HEK293 (cell line): ENCODE results near the gene CLRN1.

Experiments used
- CTCF ChIA-PET: fragments of 350-600 bp; formaldehyde crosslinking; extraction: SDS; loops from one replicate; lab custom pipeline; 2021; ENCODE audit warnings: antibody characterized with exemption; lab: Yijun Ruan, JAX
- POLR2A ChIA-PET: fragments of 300-600 bp; formaldehyde crosslinking; extraction: SDS; loops from one replicate; lab custom pipeline; 2020; ENCODE audit warnings: antibody characterized with exemption, inconsistent platforms; lab: Yijun Ruan, JAX
- H3K27ac ChIP-seq: fragments of 200-500 bp; sonication (Bioruptor generic); 2 replicates; pipeline ENCODE4 v1.5.1; 2014; ENCODE audit warnings: low read depth, low read length, control low read depth, inconsistent platforms; ENCODE audit errors: extremely low read depth
- H3K36me3 ChIP-seq, 2 experiments: fragments of 200-500 bp in 1 of 2; sonication (Bioruptor generic) in 1 of 2; 1 replicate in 1 of 2; 2 replicates in 1 of 2; pipeline ENCODE4 v1.5.1; 2014 to 2017; ENCODE audit warnings: inconsistent platforms in 2 of 2, low read length in 2 of 2; ENCODE audit not compliant: control insufficient read depth in 2 of 2, insufficient read depth in 1 of 2
- H3K4me1 ChIP-seq: fragments of 200-500 bp; sonication (Bioruptor generic); 2 replicates; pipeline ENCODE4 v1.5.1; 2014; ENCODE audit warnings: mild to moderate bottlenecking, low read length, inconsistent platforms; ENCODE audit not compliant: control insufficient read depth, insufficient read depth
- H3K4me3 ChIP-seq: 2 replicates; pipeline ENCODE4 v1.5.1; 2011; ENCODE audit warnings: low read depth, mild to moderate bottlenecking, control low read depth, low read length, moderate library complexity
- H3K9me3 ChIP-seq: fragments of 200-500 bp; sonication (Bioruptor generic); 2 replicates; pipeline ENCODE4 v1.5.1; 2014; ENCODE audit warnings: low read depth, low read length, inconsistent platforms; ENCODE audit not compliant: control insufficient read depth, insufficient read depth
- GLI4 ChIP-seq: fragments of 450-650 bp; formaldehyde crosslinking; IDR thresholded peaks from 2 replicates; pipeline ENCODE4 v1.5.1; 2016; ENCODE audit warnings: missing biosample characterization, missing genetic modification characterization
- ZFP37 ChIP-seq: fragments of 450-650 bp; formaldehyde crosslinking; IDR thresholded peaks from 2 replicates; pipeline ENCODE4 v1.5.1; 2016; ENCODE audit warnings: missing biosample characterization, missing genetic modification characterization
- ZNF121 ChIP-seq: fragments of 450-650 bp; formaldehyde crosslinking; IDR thresholded peaks from 2 replicates; pipeline ENCODE4 v1.5.1; 2016; ENCODE audit warnings: missing biosample characterization, missing genetic modification characterization
- ZNF214 ChIP-seq: fragments of 450-650 bp; formaldehyde crosslinking; IDR thresholded peaks from 2 replicates; pipeline ENCODE4 v1.5.1; 2017; ENCODE audit warnings: missing biosample characterization, mild to moderate bottlenecking, missing genetic modification characterization, borderline replicate concordance
- ZNF24 ChIP-seq: fragments of 450-650 bp; formaldehyde crosslinking; IDR thresholded peaks from 2 replicates; pipeline ENCODE4 v1.5.1; 2016; ENCODE audit warnings: missing biosample characterization, missing genetic modification characterization
- ZNF248 ChIP-seq: fragments of 450-650 bp; formaldehyde crosslinking; IDR thresholded peaks from 2 replicates; pipeline ENCODE4 v1.5.1; 2017; ENCODE audit warnings: missing biosample characterization, missing genetic modification characterization
- ZNF391 ChIP-seq: fragments of 450-650 bp; formaldehyde crosslinking; IDR thresholded peaks from 2 replicates; pipeline ENCODE4 v1.5.1; 2016; ENCODE audit warnings: low read depth, missing biosample characterization, missing genetic modification characterization, borderline replicate concordance
- ZNF561 ChIP-seq: fragments of 450-650 bp; IDR thresholded peaks from 2 replicates; pipeline ENCODE4 v1.5.1; 2018; ENCODE audit warnings: missing biosample characterization, missing genetic modification characterization, borderline replicate concordance
- ZNF670 ChIP-seq: fragments of 450-650 bp; formaldehyde crosslinking; IDR thresholded peaks from 2 replicates; pipeline ENCODE4 v1.5.1; 2016; ENCODE audit warnings: missing biosample characterization, missing genetic modification characterization, low read depth
- ZNF701 ChIP-seq: fragments of 450-650 bp; formaldehyde crosslinking; IDR thresholded peaks from 2 replicates; pipeline ENCODE4 v1.5.1; 2016; ENCODE audit warnings: missing biosample characterization, missing genetic modification characterization
- ZNF768 ChIP-seq: fragments of 450-650 bp; formaldehyde crosslinking; IDR thresholded peaks from 2 replicates; pipeline ENCODE4 v1.5.1; 2018; ENCODE audit warnings: missing biosample characterization, mild to moderate bottlenecking, missing genetic modification characterization
- ZNF791 ChIP-seq: fragments of 450-650 bp; formaldehyde crosslinking; IDR thresholded peaks from 2 replicates; pipeline ENCODE4 v1.5.1; 2016; ENCODE audit warnings: missing biosample characterization, missing genetic modification characterization
- ZSCAN16 ChIP-seq: fragments of 450-650 bp; formaldehyde crosslinking; IDR thresholded peaks from 2 replicates; pipeline ENCODE4 v1.5.1; 2016; ENCODE audit warnings: missing biosample characterization, missing genetic modification characterization
- TF ChIP-seq, protein P1 (sequence below): fragments of 450-650 bp; formaldehyde crosslinking; IDR thresholded peaks from 2 replicates; pipeline ENCODE4 v1.5.1; 2016; ENCODE audit warnings: missing biosample characterization, missing genetic modification characterization
- TF ChIP-seq, protein P2 (sequence below): fragments of 450-650 bp; formaldehyde crosslinking; IDR thresholded peaks from 2 replicates; pipeline ENCODE4 v1.5.1; 2016; ENCODE audit warnings: missing biosample characterization, missing genetic modification characterization
- TF ChIP-seq, protein P3 (sequence below): fragments of 450-650 bp; formaldehyde crosslinking; IDR thresholded peaks from 2 replicates; pipeline ENCODE4 v1.5.1; 2016; ENCODE audit warnings: missing biosample characterization, missing genetic modification characterization
- TF ChIP-seq, protein P4 (sequence below): fragments of 450-650 bp; formaldehyde crosslinking; IDR thresholded peaks from 2 replicates; pipeline ENCODE4 v1.5.1; 2016; ENCODE audit warnings: missing biosample characterization, missing genetic modification characterization
- TF ChIP-seq, protein P5 (sequence below): fragments of 450-650 bp; formaldehyde crosslinking; IDR thresholded peaks from 2 replicates; pipeline ENCODE4 v1.5.1; 2017; ENCODE audit warnings: missing biosample characterization, missing genetic modification characterization

CLRN1 gene, protein sequence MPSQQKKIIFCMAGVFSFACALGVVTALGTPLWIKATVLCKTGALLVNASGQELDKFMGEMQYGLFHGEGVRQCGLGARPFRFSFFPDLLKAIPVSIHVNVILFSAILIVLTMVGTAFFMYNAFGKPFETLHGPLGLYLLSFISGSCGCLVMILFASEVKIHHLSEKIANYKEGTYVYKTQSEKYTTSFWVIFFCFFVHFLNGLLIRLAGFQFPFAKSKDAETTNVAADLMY

DNA sequence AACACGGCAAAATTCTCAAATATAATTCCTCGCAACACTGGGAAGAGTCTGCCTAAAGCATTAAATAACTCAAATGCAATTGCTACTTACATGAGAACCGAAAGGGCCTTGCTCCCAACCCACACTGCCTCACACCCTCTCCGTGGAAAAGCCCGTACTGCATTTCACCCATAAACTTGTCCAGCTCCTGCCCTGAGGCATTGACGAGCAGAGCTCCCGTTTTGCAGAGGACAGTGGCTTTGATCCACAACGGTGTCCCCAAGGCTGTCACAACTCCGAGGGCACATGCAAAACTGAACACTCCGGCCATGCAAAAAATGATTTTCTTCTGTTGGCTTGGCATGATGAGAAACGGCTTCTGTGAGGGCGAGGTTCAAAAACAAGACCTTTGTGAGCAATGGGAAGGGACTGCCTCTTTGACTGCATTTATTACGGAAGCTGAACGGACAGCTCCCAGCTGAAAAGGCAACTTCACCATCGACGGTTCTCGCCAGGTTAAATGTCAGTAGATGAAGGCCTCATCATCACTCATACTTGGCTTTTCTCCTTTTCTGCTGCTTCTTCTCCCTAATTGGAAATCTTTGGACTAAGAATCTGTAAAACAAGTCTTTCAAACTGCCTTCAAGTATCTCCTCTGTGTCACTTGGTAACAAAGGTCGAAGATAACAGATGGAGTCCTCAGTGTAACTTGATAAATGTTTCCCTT is at the start of gene CLRN1:
Gene CLRN1, minus strand, starts transcription at position 362 of the 706 bp plus-strand sequence. Its CDS starts 19 bp downstream, at position 343.
- TF ChIP-seq ZSCAN16 (tag by site-specific recombination) = no peak
- TF ChIP-seq ZNF791 (tag by site-specific recombination) = no peak
- TF ChIP-seq, protein P1, sequence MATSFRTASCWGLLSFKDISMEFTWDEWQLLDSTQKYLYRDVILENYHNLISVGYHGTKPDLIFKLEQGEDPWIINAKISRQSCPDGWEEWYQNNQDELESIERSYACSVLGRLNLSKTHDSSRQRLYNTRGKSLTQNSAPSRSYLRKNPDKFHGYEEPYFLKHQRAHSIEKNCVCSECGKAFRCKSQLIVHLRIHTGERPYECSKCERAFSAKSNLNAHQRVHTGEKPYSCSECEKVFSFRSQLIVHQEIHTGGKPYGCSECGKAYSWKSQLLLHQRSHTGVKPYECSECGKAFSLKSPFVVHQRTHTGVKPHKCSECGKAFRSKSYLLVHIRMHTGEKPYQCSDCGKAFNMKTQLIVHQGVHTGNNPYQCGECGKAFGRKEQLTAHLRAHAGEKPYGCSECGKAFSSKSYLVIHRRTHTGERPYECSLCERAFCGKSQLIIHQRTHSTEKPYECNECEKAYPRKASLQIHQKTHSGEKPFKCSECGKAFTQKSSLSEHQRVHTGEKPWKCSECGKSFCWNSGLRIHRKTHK (tag by site-specific recombination) = no peak
- TF ChIP-seq, protein P2, sequence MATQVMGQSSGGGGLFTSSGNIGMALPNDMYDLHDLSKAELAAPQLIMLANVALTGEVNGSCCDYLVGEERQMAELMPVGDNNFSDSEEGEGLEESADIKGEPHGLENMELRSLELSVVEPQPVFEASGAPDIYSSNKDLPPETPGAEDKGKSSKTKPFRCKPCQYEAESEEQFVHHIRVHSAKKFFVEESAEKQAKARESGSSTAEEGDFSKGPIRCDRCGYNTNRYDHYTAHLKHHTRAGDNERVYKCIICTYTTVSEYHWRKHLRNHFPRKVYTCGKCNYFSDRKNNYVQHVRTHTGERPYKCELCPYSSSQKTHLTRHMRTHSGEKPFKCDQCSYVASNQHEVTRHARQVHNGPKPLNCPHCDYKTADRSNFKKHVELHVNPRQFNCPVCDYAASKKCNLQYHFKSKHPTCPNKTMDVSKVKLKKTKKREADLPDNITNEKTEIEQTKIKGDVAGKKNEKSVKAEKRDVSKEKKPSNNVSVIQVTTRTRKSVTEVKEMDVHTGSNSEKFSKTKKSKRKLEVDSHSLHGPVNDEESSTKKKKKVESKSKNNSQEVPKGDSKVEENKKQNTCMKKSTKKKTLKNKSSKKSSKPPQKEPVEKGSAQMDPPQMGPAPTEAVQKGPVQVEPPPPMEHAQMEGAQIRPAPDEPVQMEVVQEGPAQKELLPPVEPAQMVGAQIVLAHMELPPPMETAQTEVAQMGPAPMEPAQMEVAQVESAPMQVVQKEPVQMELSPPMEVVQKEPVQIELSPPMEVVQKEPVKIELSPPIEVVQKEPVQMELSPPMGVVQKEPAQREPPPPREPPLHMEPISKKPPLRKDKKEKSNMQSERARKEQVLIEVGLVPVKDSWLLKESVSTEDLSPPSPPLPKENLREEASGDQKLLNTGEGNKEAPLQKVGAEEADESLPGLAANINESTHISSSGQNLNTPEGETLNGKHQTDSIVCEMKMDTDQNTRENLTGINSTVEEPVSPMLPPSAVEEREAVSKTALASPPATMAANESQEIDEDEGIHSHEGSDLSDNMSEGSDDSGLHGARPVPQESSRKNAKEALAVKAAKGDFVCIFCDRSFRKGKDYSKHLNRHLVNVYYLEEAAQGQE (tag by site-specific recombination) = peak; percentile 59; the same call in 1 of the 2 replicates
- Histone ChIP-seq H3K27ac (no peak within 1 kb of the TSS), H3K9me3 (no peaks in the 10 kb centered on the region), H3K4me3 (no peak within 1 kb of the TSS), H3K4me1 (no peaks in the 10 kb centered on the region), H3K36me3 (no peaks in the 10 kb centered on the region)
- POLR2A ChIA-PET = no interaction called here
- CTCF ChIA-PET = interaction anchor here (1.0 kb wide), 1 partner anchor 47 kb away, joined by 3 read pairs; no protein-coding TSS in a partner anchor

DNA sequence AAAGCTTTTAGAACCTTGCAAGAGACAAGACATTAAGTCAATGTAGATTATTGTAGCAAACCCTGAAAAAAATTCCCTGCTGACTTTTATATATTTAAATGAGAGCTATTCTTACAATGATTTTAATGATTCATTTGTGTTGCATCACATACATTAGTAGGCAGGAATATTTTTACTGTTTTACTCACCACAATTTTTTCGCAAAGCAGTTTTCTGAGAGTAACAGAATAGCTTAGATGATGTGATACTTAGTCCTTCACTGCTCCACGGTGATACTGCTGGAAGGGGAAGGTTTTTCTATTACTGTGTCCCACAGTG is 43.9 kb upstream of the CLRN1 start:
- no peaks in the 10 kb centered on the region for H3K4me1 ChIP-seq
- H3K4me3 ChIP-seq = no peak overlapping the region
- CTCF ChIA-PET = interaction anchor here (0.5 to 1.0 kb wide), 3 partner anchors 51 to 130 kb away, joined by 5 to 6 read pairs (median 6); no protein-coding TSS in a partner anchor
- H3K9me3 ChIP-seq = no peaks in the 10 kb centered on the region
- H3K36me3 ChIP-seq = no peaks in the 10 kb centered on the region
- no peak overlapping the region for H3K27ac ChIP-seq
- POLR2A ChIA-PET = no interaction called here
- TF ChIP-seq ZNF248 (tag by site-specific recombination) (no peak), GLI4 (tag by site-specific recombination) (no peak), ZNF24 (tag by site-specific recombination) (no peak), ZNF670 (tag by site-specific recombination) (no peak), ZNF391 (no peak), ZNF121 (tag by site-specific recombination) (no peak), ZNF561 (tag by site-specific recombination) (no peak), ZNF701 (tag by site-specific recombination) (no peak), ZFP37 (no peak), ZNF214 (tag by site-specific recombination) (no peak), ZNF768 (tag by site-specific recombination) (no peak)
- TF ChIP-seq, protein P3, sequence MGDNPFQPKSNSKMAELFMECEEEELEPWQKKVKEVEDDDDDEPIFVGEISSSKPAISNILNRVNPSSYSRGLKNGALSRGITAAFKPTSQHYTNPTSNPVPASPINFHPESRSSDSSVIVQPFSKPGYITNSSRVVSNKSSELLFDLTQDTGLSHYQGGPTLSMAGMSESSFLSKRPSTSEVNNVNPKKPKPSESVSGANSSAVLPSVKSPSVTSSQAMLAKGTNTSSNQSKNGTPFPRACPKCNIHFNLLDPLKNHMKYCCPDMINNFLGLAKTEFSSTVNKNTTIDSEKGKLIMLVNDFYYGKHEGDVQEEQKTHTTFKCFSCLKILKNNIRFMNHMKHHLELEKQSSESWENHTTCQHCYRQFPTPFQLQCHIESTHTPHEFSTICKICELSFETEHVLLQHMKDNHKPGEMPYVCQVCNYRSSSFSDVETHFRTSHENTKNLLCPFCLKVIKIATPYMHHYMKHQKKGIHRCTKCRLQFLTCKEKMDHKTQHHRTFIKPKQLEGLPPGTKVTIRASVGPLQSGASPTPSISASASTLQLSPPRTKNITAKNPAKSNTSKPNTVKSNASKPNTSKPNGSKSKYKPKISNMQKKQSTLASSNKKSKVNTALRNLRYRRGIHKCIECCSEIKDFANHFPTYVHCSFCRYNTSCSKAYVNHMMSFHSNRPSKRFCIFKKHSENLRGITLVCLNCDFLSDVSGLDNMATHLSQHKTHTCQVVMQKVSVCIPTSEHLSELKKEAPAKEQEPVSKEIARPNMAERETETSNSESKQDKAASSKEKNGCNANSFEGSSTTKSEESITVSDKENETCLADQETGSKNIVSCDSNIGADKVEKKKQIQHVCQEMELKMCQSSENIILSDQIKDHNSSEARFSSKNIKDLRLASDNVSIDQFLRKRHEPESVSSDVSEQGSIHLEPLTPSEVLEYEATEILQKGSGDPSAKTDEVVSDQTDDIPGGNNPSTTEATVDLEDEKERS = no peak
- TF ChIP-seq, protein P4, sequence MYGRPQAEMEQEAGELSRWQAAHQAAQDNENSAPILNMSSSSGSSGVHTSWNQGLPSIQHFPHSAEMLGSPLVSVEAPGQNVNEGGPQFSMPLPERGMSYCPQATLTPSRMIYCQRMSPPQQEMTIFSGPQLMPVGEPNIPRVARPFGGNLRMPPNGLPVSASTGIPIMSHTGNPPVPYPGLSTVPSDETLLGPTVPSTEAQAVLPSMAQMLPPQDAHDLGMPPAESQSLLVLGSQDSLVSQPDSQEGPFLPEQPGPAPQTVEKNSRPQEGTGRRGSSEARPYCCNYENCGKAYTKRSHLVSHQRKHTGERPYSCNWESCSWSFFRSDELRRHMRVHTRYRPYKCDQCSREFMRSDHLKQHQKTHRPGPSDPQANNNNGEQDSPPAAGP (tag by site-specific recombination) = no peak
- TF ChIP-seq, protein P5, sequence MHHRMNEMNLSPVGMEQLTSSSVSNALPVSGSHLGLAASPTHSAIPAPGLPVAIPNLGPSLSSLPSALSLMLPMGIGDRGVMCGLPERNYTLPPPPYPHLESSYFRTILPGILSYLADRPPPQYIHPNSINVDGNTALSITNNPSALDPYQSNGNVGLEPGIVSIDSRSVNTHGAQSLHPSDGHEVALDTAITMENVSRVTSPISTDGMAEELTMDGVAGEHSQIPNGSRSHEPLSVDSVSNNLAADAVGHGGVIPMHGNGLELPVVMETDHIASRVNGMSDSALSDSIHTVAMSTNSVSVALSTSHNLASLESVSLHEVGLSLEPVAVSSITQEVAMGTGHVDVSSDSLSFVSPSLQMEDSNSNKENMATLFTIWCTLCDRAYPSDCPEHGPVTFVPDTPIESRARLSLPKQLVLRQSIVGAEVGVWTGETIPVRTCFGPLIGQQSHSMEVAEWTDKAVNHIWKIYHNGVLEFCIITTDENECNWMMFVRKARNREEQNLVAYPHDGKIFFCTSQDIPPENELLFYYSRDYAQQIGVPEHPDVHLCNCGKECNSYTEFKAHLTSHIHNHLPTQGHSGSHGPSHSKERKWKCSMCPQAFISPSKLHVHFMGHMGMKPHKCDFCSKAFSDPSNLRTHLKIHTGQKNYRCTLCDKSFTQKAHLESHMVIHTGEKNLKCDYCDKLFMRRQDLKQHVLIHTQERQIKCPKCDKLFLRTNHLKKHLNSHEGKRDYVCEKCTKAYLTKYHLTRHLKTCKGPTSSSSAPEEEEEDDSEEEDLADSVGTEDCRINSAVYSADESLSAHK (tag by site-specific recombination) = no peak
